Measurements from ENCODE around the gene HOXC10.

DNA sequence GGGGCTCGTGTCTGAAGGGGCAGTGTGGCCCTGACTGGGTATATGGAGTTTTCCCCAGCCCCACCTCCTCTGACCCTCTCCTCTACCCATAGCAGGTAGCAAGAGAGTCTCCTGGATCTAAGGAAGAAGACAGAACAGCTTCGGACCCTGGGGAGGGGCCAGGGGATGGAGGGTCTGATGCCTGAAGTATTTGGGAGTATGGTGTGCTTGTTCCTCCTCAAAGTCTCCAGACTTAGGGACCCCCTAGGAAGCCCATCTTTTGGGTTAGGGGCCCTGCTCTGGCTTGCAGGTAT, 23.3 kb downstream of the HOXC10 start:
- TF ChIP-seq EZH2 (IDR thresholded peaks at IDR 0.05), result no peak
- TF ChIP-seq FOXP2 (optimal IDR thresholded peaks at IDR 0.05; ENCODE audit: control extremely low read depth, extremely low read length, insufficient read depth), result no peak
- no peak for TF ChIP-seq POLR2AphosphoS5 (IDR thresholded peaks at IDR 0.05; ENCODE audit: borderline replicate concordance, low read depth, low read length)

Data from SK-N-MC (cell line).